Measurements from ENCODE around the gene SERPINE2. TPM values are rescaled to one million over a fixed set of nuclear protein-coding genes. Genes with fewer than 3 reads are reported as not detected.

Gene SERPINE2
- total RNA-seq, 1 donor from 2014 or later = 9.8 TPM

DNA sequence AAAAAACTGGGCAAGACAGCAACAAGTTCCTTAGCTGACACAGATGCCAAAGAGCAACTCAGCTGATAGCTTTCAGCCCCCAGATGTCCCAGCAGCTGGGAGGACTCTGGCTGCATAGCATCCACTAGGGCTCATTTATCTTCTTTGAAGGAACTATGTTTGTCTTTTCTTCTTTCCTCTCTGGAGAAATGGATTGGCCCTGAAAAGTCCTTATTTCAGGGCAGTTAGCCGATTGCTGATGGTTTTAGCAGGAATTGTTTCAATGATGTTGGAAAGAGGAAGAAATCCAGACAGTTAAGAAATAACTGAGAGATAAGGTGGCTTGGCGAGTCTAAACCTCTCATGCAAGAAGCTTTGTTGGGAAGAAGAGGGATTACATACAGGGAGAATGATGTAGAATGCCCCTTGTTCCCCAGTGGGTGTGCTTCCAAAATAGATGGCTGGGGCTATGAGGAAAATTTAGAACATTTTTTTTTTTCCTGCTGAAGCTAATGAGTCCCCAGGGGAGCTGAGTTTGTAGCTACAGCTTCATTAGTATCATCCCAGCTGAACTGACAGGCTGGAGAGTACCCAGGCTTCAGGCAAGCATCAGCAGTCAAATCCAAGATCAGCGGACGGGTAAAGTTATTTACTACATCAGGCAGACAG, 33.6 kb upstream of the SERPINE2 start:
- H3K36me3 ChIP-seq = no peaks in the 10 kb centered on the region
- H3K27ac ChIP-seq (replicated peaks) = peak overlapping the region; percentile 68
- intact Hi-C loops (cut with micrococcal nuclease) = no loop called here
- H3K27me3 ChIP-seq (ENCODE audit: low read depth) = no peaks in the 10 kb centered on the region
- H3K4me3 ChIP-seq = no peak overlapping the region
- peaks cover 8% of the 10 kb centered on the region for H3K4me1 ChIP-seq
- DNase-seq = peak; percentile 63
- TF ChIP-seq, protein P1, sequence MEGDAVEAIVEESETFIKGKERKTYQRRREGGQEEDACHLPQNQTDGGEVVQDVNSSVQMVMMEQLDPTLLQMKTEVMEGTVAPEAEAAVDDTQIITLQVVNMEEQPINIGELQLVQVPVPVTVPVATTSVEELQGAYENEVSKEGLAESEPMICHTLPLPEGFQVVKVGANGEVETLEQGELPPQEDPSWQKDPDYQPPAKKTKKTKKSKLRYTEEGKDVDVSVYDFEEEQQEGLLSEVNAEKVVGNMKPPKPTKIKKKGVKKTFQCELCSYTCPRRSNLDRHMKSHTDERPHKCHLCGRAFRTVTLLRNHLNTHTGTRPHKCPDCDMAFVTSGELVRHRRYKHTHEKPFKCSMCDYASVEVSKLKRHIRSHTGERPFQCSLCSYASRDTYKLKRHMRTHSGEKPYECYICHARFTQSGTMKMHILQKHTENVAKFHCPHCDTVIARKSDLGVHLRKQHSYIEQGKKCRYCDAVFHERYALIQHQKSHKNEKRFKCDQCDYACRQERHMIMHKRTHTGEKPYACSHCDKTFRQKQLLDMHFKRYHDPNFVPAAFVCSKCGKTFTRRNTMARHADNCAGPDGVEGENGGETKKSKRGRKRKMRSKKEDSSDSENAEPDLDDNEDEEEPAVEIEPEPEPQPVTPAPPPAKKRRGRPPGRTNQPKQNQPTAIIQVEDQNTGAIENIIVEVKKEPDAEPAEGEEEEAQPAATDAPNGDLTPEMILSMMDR (IDR thresholded peaks at IDR 0.05; ENCODE audit: borderline replicate concordance) = peak; percentile 43
- no peaks in the 10 kb centered on the region for H3K9me3 ChIP-seq (replicated peaks)

DNA sequence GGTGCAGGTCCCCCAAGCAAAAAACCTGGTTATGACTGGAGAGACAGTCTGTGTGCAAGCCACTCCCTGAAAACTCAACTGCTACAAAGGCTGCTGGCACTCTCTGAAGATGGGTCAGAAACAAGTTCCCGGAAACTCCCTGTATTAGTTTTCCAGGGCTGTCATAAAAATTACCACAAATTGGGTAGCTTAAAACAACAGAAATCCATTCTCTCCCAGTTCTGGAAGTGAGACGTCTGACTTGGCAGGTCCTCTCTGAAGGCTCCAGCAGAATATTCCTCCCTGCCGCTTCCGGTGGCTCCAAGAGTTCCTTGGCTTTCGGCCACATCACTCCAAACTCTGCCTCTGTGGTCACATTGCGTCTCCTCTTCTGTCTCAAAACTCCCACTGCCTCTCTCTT, 30.1 kb upstream of the SERPINE2 start:
- Histone ChIP-seq H3K4me1 (peaks cover 8% of the 10 kb centered on the region), H3K36me3 (no peaks in the 10 kb centered on the region), H3K27ac (replicated peaks) (no peak overlapping the region), H3K4me3 (no peak overlapping the region), H3K27me3 (ENCODE audit: low read depth) (no peaks in the 10 kb centered on the region), H3K9me3 (replicated peaks) (no peaks in the 10 kb centered on the region)
- TF ChIP-seq, protein P1 (IDR thresholded peaks at IDR 0.05; ENCODE audit: borderline replicate concordance) = no peak
- peak; percentile 45 for DNase-seq
- intact Hi-C loops (cut with micrococcal nuclease) = no loop called here

DNA sequence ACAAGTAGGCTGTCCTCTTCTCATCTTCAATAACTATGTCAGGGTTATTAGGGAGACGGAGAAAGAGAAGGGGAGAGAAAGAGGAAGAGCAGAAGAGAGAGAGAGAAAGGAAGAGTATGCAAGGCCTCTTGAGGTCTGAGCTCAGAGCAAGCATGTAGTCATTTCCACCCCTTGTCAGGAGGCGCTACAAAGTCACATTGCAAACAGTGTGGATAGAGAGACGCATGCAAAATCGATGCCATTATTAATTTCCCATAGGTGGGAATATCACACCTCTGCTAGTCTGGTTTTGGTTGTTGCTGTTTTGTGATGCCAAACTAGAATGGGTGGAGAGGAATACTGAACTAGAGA, 24.2 kb upstream of the SERPINE2 start:
- TF ChIP-seq, protein P1 (IDR thresholded peaks at IDR 0.05; ENCODE audit: borderline replicate concordance) = no peak
- intact Hi-C loops (cut with micrococcal nuclease) = no loop called here
- H3K36me3 ChIP-seq = no peaks in the 10 kb centered on the region
- no peak for DNase-seq
- H3K27me3 ChIP-seq (ENCODE audit: low read depth) = no peaks in the 10 kb centered on the region
- H3K27ac ChIP-seq (replicated peaks) = no peak overlapping the region
- H3K4me1 ChIP-seq = no peaks in the 10 kb centered on the region
- no peak overlapping the region for H3K4me3 ChIP-seq
- no peaks in the 10 kb centered on the region for H3K9me3 ChIP-seq (replicated peaks)

DNA sequence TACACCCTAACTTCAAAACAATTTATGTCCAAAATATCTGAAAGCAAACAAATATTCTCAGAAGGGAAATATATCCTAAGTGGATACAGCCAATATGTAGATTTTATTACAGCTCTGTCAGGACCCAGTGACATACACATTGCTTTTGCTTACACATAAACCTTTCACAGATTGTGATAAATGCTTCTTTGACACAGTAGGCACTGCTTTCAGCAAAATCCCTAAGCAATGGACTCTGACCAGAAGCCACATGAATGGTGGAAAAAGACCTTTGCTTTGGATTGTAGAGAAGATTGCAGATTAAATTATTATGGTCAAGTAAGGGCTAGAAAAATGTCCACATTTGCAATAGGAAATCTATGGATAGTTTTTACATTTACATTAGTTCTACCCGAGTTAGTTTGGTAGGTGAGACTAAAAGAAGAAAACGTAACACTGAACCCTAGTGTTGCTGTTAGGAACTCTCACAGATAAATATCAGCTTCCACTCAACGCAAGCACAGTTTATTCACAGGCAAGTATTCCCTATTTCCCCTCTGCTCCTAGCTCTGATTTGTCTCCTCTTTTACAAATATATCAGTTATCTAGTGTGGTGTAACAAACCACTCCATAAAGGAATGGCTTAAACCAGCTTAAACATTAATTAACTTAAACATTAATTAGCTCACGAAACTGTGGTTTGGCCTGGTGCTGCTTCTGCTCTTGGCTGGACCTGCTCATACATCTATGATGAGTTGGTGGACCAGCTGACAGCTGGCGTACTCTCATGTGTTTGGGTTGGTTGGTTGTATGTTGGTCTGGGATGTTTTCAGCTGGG, 23.6 kb upstream of the SERPINE2 start:
- intact Hi-C loops (cut with micrococcal nuclease) = no loop called here
- Histone ChIP-seq H3K4me3 (no peak overlapping the region), H3K27ac (replicated peaks) (no peak overlapping the region), H3K27me3 (ENCODE audit: low read depth) (no peaks in the 10 kb centered on the region), H3K4me1 (no peaks in the 10 kb centered on the region), H3K9me3 (replicated peaks) (no peaks in the 10 kb centered on the region), H3K36me3 (no peaks in the 10 kb centered on the region)
- DNase-seq = no peak
- TF ChIP-seq, protein P1 (IDR thresholded peaks at IDR 0.05; ENCODE audit: borderline replicate concordance) = no peak

DNA sequence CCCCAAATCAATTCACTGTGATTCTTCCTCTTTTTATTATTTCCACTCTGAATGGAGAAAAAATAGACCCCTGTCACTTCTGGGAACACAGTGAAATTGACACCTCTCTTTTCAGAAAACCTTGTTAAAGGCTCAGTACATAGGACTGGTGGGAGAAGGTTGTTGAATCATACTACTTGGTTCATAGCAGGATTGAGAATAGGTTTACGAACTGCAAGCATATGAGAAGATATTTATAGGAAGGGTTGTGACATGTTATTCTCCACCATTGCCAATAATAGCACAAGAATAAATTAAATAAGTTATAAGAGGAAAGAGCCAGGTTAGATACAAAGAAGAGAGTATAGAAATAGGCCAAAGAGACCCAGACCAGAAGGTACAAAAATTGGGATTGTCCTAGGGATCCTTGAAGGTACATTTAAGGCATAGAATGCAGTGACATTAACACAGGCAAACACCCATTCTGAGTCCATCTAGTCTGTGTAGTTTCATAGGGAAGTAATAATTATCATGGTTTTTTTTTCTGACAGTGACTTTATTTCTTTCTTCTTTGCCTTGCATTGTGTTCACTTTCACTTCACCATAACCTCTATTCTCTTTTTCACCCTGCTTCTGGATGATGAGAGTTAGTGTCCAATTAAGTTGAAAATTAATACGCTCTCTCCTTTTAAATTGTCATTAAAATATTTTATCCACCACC, 21.8 kb upstream of the SERPINE2 start:
- Histone ChIP-seq H3K9me3 (replicated peaks) (peaks cover 8% of the 10 kb centered on the region), H3K4me3 (no peak overlapping the region), H3K27me3 (ENCODE audit: low read depth) (no peaks in the 10 kb centered on the region), H3K4me1 (no peaks in the 10 kb centered on the region), H3K27ac (replicated peaks) (no peak overlapping the region), H3K36me3 (no peaks in the 10 kb centered on the region)
- TF ChIP-seq, protein P1 (IDR thresholded peaks at IDR 0.05; ENCODE audit: borderline replicate concordance) = no peak
- intact Hi-C loops (cut with micrococcal nuclease) = no loop called here
- no peak for DNase-seq

Measured in left ventricle myocardium inferior (tissue), 1 donor.